DND-41 (cell line): ENCODE results near the gene SELE.

ENCODE experiments used
- CTCF ChIP-seq: IDR thresholded peaks from 2 replicates; pipeline ENCODE4 v1.5.1; 2012; ENCODE audit warnings: borderline replicate concordance, low read length, moderate library complexity, mild to moderate bottlenecking; ENCODE audit not compliant: poor library complexity, severe bottlenecking; ENCODE audit errors: extremely low read depth
- EZH2 ChIP-seq: IDR thresholded peaks from 3 replicates; pipeline ENCODE4 v1.6.1; 2012; ENCODE audit warnings: borderline replicate concordance, low read depth, mild to moderate bottlenecking, moderate library complexity, low read length, inconsistent platforms; ENCODE audit not compliant: severe bottlenecking

- TF ChIP-seq CTCF: no peak
- no peak for TF ChIP-seq EZH2
Observed at GRCh38 chr1:169725930-169726329, 7.9 kb downstream of the SELE start.
